Keratinocyte (primary cell): Measurements from ENCODE around the gene BBIP1.

ENCODE experiments used
- EZH2 ChIP-seq: IDR thresholded peaks from one replicate; pipeline ENCODE4 v1.6.1; 2012; ENCODE audit warnings: inconsistent platforms, mild to moderate bottlenecking, low read length, moderate library complexity
- TF ChIP-seq, protein P1 (sequence below), 3 experiments: IDR thresholded peaks in 1 of 3; conservative IDR thresholded peaks in 1 of 3; optimal IDR thresholded peaks in 1 of 3; 2 replicates in 2 of 3; 3 replicates in 1 of 3; pipeline versions ENCODE3 to v1.5.1; 2011; ENCODE audit warnings: low read length in 3 of 3, mild to moderate bottlenecking in 3 of 3, moderate library complexity in 2 of 3, control low read depth in 1 of 3, inconsistent platforms in 1 of 3; ENCODE audit not compliant: insufficient read depth in 2 of 3; ENCODE audit errors: extremely low read depth in 1 of 3

DNA sequence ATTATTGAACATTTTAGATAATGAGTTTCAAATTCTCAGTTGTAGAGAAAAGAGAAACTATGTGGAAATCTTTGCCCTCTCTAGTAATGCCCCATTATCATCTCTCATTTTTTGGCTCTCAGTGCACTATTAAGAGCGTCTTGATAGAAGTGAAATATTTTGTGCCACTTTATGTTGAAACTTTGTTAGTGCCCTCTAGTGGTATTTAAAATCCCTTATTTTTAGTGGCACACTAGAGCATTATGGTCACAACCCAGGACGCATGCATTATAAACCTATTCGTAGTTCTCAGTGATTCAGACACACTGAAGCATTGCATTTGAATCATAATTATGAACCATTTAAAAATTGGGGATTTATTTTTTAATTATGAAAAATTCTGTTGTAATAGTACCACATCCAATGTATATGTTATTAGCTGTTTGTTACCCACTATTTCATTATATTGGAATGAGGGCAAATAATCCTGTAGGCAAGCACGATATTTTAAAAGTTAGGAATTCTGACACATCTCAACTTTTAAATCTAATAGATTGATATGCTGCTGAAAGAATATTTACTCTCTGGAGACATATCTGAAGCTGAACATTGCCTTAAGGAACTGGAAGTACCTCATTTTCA, 25.3 kb downstream of the BBIP1 start:
- TF ChIP-seq, protein P1, sequence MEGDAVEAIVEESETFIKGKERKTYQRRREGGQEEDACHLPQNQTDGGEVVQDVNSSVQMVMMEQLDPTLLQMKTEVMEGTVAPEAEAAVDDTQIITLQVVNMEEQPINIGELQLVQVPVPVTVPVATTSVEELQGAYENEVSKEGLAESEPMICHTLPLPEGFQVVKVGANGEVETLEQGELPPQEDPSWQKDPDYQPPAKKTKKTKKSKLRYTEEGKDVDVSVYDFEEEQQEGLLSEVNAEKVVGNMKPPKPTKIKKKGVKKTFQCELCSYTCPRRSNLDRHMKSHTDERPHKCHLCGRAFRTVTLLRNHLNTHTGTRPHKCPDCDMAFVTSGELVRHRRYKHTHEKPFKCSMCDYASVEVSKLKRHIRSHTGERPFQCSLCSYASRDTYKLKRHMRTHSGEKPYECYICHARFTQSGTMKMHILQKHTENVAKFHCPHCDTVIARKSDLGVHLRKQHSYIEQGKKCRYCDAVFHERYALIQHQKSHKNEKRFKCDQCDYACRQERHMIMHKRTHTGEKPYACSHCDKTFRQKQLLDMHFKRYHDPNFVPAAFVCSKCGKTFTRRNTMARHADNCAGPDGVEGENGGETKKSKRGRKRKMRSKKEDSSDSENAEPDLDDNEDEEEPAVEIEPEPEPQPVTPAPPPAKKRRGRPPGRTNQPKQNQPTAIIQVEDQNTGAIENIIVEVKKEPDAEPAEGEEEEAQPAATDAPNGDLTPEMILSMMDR (optimal IDR thresholded peaks at IDR 0.05 in 1 of 3, IDR thresholded peaks at IDR 0.05 in 1 of 3, conservative IDR thresholded peaks at IDR 0.05 in 1 of 3; ENCODE audit: extremely low read depth in 1 of 3, insufficient read depth in 2 of 3, low read length in 3 of 3), result peak in 2 of 3 experiments; percentile 27 to 32
- TF ChIP-seq EZH2, result no peak
